Stimulated activated CD4-positive, alpha-beta T cell treated with anti-CD3 and anti-CD28 coated beads, Interleukin-1b, Interleukin-23, amount 100 ng/mL, for 4 hours (primary cell): Measurements from ENCODE around the gene CMC2.

Experiments
- DNase-seq, 2 donors: peaks; one replicate each; pipeline ENCODE4 v3.0.0-alpha.2; 2020; ENCODE audit warnings: low read depth in 2 of 2

The CMC2 gene

DNA sequence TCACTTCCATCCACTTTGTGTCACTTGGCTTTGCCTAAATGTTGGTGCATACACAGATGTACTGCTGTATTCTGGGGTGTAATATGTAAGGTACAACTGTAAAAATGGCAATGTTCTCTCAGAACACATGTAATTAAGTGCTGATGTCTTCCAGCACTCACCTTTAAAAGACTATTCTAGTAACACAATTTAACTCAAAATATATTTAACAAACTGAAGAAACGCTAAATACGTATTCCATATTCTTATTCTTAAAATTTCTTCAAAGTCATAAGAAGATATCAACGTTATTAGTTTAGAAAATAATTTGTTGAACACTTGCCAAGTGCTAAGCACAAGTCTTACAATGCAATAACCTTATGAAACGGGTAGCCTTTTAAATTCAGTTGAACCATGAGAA lies 3.6 kb downstream of the CMC2 start:
- no peak for DNase-seq

- no peak for DNase-seq
Measured at GRCh38 chr16:81001330-81001729, 5.4 kb downstream of the CMC2 start.

DNA sequence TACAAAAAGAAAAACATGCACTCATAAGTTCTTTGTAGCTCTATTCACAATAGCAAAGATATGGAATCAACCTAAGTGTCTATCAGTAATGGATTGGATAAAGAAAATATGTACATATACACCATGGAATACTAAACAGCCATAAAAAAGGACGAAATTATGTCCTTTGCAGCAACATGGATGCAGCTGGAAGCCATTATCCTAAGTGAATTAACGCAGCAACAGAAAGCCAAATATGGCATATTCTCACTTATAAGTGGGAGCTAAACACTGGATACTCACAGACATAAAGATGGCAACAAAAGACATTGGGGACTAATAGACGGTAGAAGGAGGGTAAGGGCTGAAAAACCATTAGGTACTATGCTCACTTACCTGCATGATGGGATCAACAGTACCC lies 5.8 kb downstream of the CMC2 start:
- no peak for DNase-seq

DNA sequence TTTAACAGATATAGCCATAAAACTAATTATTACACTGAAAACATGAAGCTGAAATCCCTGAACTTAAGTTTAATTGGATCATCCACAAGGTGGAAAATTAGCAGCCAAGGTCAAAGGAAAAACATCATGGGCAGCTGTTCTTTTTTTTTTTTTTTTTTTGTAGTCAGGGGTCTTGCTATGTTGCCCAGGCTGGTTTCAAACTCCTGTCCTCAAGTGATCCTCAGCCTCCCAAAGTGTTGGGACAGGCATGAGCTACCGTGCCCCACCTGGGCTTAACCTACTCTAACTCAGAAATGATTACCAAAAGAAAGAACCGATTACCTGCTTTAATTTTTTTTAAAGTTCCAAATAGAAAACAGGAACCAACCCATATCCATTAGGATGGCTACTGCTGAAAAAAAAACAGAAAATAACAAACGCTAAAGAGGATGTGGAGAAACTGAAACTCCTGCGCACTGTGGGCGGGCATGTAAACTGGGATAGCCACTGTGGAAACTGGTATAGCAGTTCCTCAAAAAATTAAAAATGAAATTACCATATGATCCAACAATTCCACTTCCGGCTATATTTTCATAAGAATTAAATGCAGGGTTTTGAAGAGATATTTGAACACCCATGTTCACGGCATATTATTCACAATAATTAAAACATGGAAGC lies 8.6 kb downstream of the CMC2 start:
- DNase-seq = no peak

- DNase-seq = no peak
Measured at GRCh38 chr16:80997139-80997798, 9.4 kb downstream of the CMC2 start.

DNA sequence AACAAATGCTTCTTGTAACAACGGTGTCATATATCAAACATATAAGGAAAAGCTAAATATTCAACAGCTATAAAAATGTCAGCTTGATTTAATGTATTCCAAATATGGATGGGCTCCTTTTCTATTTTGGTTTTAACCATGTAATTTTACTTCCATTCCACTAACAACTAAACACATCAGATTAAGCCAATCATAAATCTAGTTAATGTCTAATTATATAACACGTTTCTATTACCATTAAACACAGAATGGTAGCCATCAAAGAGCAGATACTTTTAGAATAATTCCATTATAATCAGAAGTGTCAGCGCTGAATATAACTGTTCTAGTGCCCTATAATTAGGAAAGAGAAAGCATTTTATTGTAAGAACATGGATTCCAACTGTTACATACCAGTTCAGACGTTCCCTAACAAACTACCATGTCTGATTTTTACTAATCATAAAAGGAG lies 10.0 kb downstream of the CMC2 start:
- DNase-seq = no peak

DNA sequence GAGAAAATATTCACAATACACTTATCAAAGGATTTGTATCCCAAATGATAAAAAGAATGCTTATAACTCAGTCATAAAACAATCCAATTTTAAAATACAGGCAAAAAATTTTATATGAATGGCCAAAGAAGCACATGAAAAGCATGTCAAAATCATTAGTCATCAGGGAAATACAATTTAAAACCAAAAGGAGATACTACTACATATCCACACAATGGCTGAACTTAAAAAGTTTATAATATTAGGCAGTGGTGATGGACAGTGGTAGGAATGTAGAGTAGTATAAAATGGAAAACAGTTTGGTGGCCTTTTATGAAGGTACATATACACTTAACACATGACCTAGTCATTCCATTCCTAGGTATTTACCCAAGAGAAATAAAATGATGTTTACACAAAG lies 12.2 kb downstream of the CMC2 start:
- no peak for DNase-seq

- no peak for DNase-seq
Measured at GRCh38 chr16:80993834-80994233, 12.9 kb downstream of the CMC2 start.

- DNase-seq = no peak
Measured at GRCh38 chr16:80993307-80993706, 13.4 kb downstream of the CMC2 start.

DNA sequence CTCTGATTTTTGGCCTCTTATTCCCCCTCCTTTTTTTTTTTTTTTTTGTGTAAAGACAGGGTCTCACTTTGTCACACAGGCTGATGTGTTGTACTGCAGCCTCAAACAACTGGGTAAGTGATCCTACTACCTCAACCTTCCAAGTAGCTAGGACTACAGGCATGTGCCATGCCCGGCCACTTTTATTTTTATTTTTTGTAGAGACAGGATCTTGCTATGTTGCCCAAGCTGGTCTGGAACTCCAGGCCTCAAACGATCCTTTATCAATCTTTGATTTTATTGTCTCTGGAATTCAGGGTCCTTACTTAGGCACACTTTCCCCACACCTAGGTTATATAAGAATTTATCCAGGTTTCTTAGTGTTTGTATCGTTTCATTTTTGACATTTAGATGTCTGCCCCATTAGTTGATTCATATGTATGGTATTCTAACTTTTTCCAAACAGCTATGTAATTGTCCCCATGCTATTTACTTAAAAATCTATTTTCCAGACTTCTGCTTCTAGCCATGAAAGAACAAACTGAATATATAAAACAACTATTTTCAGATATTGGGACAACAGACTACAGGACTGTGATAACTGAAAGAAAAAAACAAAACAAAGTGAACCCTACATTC lies 13.9 kb downstream of the CMC2 start:
- DNase-seq = no peak

GRCh38 chr16:80991792-80992430 lies 14.8 kb downstream of the CMC2 start:
- DNase-seq = no peak

DNA sequence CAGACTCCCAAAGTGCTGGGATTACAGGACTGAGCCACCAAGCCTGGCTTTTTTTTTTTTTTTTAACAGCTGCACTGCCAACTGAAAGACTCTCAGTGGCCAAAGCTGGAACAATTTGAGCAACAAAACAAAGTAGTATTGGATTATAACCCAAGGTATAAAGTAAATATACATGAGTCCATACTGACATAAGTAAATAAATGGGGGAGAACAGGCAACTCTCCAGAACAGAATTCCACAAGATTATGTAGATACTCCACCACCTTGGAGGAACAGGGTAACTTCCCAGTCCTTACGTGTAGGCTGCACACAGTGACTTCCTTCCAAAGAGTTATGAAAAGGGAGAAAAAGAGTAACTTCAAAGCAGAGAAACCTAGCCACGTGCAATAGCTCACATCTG lies 15.7 kb downstream of the CMC2 start:
- no peak for DNase-seq

DNA sequence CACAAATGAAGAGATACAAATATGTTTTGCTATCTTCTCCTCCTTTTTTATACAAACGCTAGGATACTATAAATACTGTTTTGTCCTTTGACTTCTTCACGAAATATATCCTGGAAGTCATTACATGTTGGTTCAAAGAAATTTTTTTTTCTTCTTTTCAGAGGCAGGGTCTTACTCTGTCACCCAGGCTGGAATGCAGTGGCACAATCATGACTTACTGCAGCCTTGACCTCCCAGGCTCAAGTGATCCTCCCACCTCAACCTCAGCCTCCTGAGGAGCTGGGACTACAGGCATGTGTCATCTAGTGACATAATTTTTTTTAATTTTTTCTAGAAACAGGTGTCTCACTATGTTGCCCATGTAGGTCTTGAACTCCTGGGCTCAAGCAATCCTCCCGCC lies 16.1 kb downstream of the CMC2 start:
- no peak for DNase-seq

- DNase-seq = no peak
Measured at GRCh38 chr16:80989801-80990200, 16.9 kb downstream of the CMC2 start.

- no peak for DNase-seq
Measured at GRCh38 chr16:80988756-80989155, 17.9 kb downstream of the CMC2 start.

GRCh38 chr16:80986557-80986956 lies 20.1 kb downstream of the CMC2 start:
- DNase-seq = no peak

- DNase-seq = no peak
Measured at GRCh38 chr16:80985611-80986010, 21.1 kb downstream of the CMC2 start.

- no peak for DNase-seq
Measured at GRCh38 chr16:80984124-80984892, 22.4 kb downstream of the CMC2 start.

DNA sequence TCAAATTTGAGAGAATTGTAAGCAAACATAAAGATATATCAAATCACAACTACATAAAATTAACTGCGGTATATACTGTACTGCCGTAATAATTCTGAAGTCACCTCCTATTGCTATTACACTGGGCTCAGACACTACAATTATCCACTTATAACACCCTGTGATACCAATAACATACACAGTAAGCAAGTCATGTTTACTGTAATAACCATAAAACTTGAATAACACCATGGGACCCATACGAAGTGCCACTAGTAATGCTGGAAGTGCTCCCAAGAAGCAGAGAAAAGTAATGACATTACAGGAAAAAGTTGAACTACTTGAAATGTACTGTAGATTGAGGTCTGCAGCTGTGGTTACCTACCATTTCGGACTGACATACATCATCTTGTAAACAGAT lies 24.0 kb downstream of the CMC2 start:
- DNase-seq = no peak

- no peak for DNase-seq
Measured at GRCh38 chr16:80981103-80981502, 25.6 kb downstream of the CMC2 start.

DNA sequence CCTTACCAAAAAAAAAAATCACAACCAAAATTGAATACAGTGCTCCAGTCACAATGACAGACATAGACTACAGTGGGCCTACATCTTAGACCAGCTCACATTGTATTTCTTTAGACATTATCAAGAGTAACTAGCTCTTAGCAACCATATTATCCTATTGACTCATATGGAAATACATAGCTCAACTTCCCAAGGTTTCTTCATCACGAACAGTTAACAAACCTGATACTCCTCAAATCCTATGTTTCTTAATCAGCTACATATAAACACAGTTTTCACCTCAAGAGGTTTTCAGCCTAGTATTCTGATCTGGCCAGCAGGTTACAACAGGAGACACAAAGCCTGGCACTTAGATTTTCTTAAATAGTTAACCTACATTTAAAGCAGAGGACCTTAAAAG lies 29.7 kb downstream of the CMC2 start:
- no peak for DNase-seq
